ENCODE measurements around the gene NPIPB2. TPM values are rescaled to one million over a fixed set of nuclear protein-coding genes. Genes with fewer than 3 reads are reported as not detected.

The NPIPB2 gene
- total and polyA plus RNA-seq, 2 of the 13 experiments (the other 11 are each of a cell fraction or from before 2014, with no cell fraction given) = 1.8 to 4.1 TPM

GRCh38 chr16:11972128-11972527, 30.3 kb upstream of the NPIPB2 start (continued):
- TF ChIP-seq, protein P1, sequence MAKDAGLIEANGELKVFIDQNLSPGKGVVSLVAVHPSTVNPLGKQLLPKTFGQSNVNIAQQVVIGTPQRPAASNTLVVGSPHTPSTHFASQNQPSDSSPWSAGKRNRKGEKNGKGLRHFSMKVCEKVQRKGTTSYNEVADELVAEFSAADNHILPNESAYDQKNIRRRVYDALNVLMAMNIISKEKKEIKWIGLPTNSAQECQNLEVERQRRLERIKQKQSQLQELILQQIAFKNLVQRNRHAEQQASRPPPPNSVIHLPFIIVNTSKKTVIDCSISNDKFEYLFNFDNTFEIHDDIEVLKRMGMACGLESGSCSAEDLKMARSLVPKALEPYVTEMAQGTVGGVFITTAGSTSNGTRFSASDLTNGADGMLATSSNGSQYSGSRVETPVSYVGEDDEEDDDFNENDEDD (CRISPR knock-in tag; IDR thresholded peaks at IDR 0.05; ENCODE audit: borderline replicate concordance) = no peak
- TF ChIP-seq GATAD2A (CRISPR knock-in tag; IDR thresholded peaks at IDR 0.05) (peak; percentile 37; the same call in 1 of the 2 replicates), HNF4A (CRISPR knock-in tag; IDR thresholded peaks at IDR 0.05) (0 out of 2 replicates have a peak, but pooled peaks have one; percentile 6), ZMYM3 (CRISPR knock-in tag; IDR thresholded peaks at IDR 0.05) (peak; percentile 14; the same call in 1 of the 2 replicates), DRAP1 (CRISPR knock-in tag; IDR thresholded peaks at IDR 0.05) (no peak), SALL2 (CRISPR knock-in tag; IDR thresholded peaks at IDR 0.05) (0 out of 2 replicates have a peak, but pooled peaks have one; percentile 44), HIC2 (CRISPR knock-in tag; IDR thresholded peaks at IDR 0.05; ENCODE audit: low read depth) (no peak), TOE1 (CRISPR knock-in tag; IDR thresholded peaks at IDR 0.05) (no peak), KAT7 (CRISPR knock-in tag; IDR thresholded peaks at IDR 0.05; ENCODE audit: borderline replicate concordance) (no peak), KLF11 (CRISPR knock-in tag; IDR thresholded peaks at IDR 0.05) (no peak), ZNF850 (CRISPR knock-in tag; conservative IDR thresholded peaks at IDR 0.05) (no peak), NR3C1 (CRISPR knock-in tag; IDR thresholded peaks at IDR 0.05) (no peak), REL (CRISPR knock-in tag; conservative IDR thresholded peaks at IDR 0.05) (no peak), ATF6 (CRISPR knock-in tag; conservative IDR thresholded peaks at IDR 0.05) (no peak), HNF1B (CRISPR knock-in tag; IDR thresholded peaks at IDR 0.05) (no peak; the same call in 1 of the 2 replicates), ZSCAN30 (CRISPR knock-in tag; IDR thresholded peaks at IDR 0.05) (no peak), FOXC1 (CRISPR knock-in tag; IDR thresholded peaks at IDR 0.05; ENCODE audit: borderline replicate concordance) (no peak), KDM5A (IDR thresholded peaks at IDR 0.05; ENCODE audit: borderline replicate concordance, low read length) (no peak), ZFP90 (CRISPR knock-in tag; IDR thresholded peaks at IDR 0.05; ENCODE audit: borderline replicate concordance) (peak; percentile 62; the same call in 1 of the 2 replicates), MATR3 (CRISPR knock-in tag; IDR thresholded peaks at IDR 0.05) (no peak), NR2F6 (IDR thresholded peaks at IDR 0.05) (no peak), NR2F6 (CRISPR knock-in tag; IDR thresholded peaks at IDR 0.05) (no peak), ZNF292 (CRISPR knock-in tag; IDR thresholded peaks at IDR 0.05; ENCODE audit: borderline replicate concordance, low read depth) (peak; percentile 67; the same call in 1 of the 2 replicates), SIN3A (IDR thresholded peaks at IDR 0.05; ENCODE audit: borderline replicate concordance, low read depth, low read length) (no peak)
- TF ChIP-seq, protein P2, sequence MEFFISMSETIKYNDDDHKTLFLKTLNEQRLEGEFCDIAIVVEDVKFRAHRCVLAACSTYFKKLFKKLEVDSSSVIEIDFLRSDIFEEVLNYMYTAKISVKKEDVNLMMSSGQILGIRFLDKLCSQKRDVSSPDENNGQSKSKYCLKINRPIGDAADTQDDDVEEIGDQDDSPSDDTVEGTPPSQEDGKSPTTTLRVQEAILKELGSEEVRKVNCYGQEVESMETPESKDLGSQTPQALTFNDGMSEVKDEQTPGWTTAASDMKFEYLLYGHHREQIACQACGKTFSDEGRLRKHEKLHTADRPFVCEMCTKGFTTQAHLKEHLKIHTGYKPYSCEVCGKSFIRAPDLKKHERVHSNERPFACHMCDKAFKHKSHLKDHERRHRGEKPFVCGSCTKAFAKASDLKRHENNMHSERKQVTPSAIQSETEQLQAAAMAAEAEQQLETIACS (CRISPR knock-in tag; IDR thresholded peaks at IDR 0.05) = no peak
